ENCODE data around the gene CA6. TPM values are rescaled to one million over a fixed set of nuclear protein-coding genes. Genes with fewer than 3 reads are reported as not detected.

CA6 gene
- polyA plus RNA-seq, 2 of the 4 experiments (the other 2 are of a cell fraction): not detected

DNA sequence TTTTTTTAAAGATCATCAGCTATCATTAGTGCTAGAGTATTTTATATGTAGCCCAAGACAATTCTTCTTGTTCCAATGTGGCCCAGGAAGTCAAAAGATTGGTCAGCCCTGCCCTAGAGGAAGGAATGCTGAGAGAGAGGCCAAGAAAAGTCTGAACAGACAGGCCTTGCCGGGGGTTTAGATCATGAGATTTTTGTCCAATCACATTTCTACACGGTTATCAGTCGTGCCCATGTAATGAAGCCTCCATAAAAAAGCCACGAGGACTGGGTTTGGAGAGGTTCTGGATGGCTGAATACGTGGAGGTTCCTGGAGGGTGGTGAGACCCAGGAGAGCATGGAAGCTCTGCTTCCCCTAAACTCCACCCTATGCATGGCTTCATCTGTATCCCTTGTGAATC is 42.9 kb upstream of the CA6 start:
- Histone ChIP-seq H3K4me1 (peaks cover 64% of the 10 kb centered on the region), H3K4me2 (peak overlapping the region; percentile 71), H3K27ac (peak overlapping the region; percentile 86 to 96), H3K9me3 (peaks cover 5% of the 10 kb centered on the region; the same call in 1 of the 3 replicates), H3K4me3 (no peak overlapping the region)
- 66% methylated on average over 5 of the region's 5 CpGs for WGBS (ENCODE audit: missing lambda C conversion rate)
- FAIRE-seq (no peak), ATAC-seq (peak in 1 of 2 experiments; percentile 20; a peak in 3 of 6 replicates), DNase-seq (ENCODE audit: low read depth in 1 of 2, low spot score in 1 of 2) (peak in 1 of 2 experiments; percentile 31)
- TF ChIP-seq, protein P1, sequence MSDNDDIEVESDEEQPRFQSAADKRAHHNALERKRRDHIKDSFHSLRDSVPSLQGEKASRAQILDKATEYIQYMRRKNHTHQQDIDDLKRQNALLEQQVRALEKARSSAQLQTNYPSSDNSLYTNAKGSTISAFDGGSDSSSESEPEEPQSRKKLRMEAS (IDR thresholded peaks at IDR 0.05): 0 out of 2 replicates have a peak, but pooled peaks have one; percentile 8
- TF ChIP-seq HDAC2 (IDR thresholded peaks at IDR 0.05): no peak
- ChIA-PET POLR2A (interaction anchor here (0.6 kb wide), 1 partner anchor 26 kb away, joined by 8 read pairs; no protein-coding TSS in a partner anchor), CTCF (interaction anchor here (0.7 to 4.6 kb wide), 8 partner anchors 12 to 102 kb away, joined by 3 to 24 read pairs (median 4); no protein-coding TSS in a partner anchor)

- TF ChIP-seq RAD21 (conservative IDR thresholded peaks at IDR 0.05 in 1 of 2, IDR thresholded peaks at IDR 0.05 in 1 of 2) (peak; percentile 64 to 69), RARB (CRISPR knock-in tag; IDR thresholded peaks at IDR 0.05) (no peak), CHD2 (IDR thresholded peaks at IDR 0.05; ENCODE audit: low read length, partially characterized antibody) (no peak), KDM1A (IDR thresholded peaks at IDR 0.05; ENCODE audit: low read depth) (no peak), EHF (CRISPR knock-in tag; IDR thresholded peaks at IDR 0.05) (no peak), E2F6 (IDR thresholded peaks at IDR 0.05; ENCODE audit: borderline replicate concordance, low read depth) (no peak), FOSL2 (IDR thresholded peaks at IDR 0.05) (no peak), FOSL2 (CRISPR knock-in tag; IDR thresholded peaks at IDR 0.05) (0 out of 2 replicates have a peak, but pooled peaks have one; percentile 34), CTCF (IDR thresholded peaks at IDR 0.05) (peak; percentile 45), ZFP36 (IDR thresholded peaks at IDR 0.05; ENCODE audit: borderline replicate concordance, partially characterized antibody) (no peak), CEBPB (IDR thresholded peaks at IDR 0.05) (peak in 1 of 2 experiments; percentile 41; a peak in 1 of 4 replicates), ZSCAN20 (CRISPR knock-in tag; IDR thresholded peaks at IDR 0.05) (no peak), HDAC2 (IDR thresholded peaks at IDR 0.05) (no peak), SMC3 (IDR thresholded peaks at IDR 0.05) (peak; percentile 47; the same call in 2 of the 3 replicates), BHLHE40 (IDR thresholded peaks at IDR 0.05; ENCODE audit: low read depth, low read length) (no peak)
- WGBS (ENCODE audit: missing lambda C conversion rate): 87% methylated on average over 6 of the region's 6 CpGs
- POLR2A ChIA-PET: interaction anchor here (0.6 to 1.8 kb wide), 2 partner anchors 13 to 29 kb away, joined by 5 to 10 read pairs; no protein-coding TSS in a partner anchor
- Histone ChIP-seq H3K9me3 (peaks cover under 1% of the 10 kb centered on the region; the same call in 1 of the 3 replicates), H3K27ac (peak overlapping the region; percentile 86 to 96), H3K4me3 (no peak overlapping the region), H3K4me2 (peak overlapping the region; percentile 71), H3K4me1 (peaks cover 70% of the 10 kb centered on the region)
- FAIRE-seq: no peak
- peak in 1 of 2 experiments; percentile 77 for DNase-seq (ENCODE audit: low read depth in 1 of 2, low spot score in 1 of 2)
- ATAC-seq: peak; percentile 49 to 76
- CTCF ChIA-PET: interaction anchor here (0.7 to 4.6 kb wide), 11 partner anchors 11 to 494 kb away, joined by 3 to 24 read pairs (median 3); no protein-coding TSS in a partner anchor
These were observed 42.3 kb upstream of the CA6 start for GRCh38 chr1:8903410-8903809.

DNA sequence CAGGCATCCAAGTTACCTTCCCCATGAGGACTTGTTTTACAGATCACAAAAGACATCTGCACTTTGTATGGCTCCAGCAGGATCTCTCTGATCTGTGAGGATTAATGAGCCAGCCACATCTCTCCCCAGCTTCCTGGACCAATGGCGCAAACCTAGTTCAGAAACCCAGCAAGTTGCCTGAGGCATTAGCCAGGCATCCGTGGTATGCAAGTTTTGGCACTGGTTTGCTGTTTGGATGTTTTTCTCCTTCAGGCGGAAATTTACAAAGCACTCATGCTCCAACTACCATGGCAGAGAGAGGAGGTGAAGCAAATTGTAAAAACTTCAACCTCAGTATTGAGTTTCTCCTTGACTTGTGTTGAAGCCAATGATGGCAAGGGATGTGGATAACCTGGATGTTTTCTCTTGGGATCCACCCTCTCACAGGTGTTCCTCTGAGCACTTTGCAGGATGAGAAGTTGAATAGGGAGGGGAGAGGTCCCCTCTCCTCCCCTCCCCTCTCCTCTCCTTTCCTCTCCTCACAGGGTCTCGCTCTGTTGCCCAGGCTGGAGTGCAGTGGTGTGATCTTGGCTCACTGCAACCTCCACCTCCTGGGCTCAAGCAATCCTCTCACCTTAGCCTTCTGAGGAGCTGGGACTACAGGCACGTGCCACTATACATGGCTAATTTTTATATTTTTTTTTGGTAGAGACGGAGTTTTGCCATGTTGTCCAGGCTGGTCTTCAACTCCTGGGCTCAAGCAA is 41.6 kb upstream of the CA6 start:
- no peaks in the 10 kb centered on the region for H3K9me3 ChIP-seq
- peak overlapping the region; percentile 86 to 96 for H3K27ac ChIP-seq
- DNase-seq (ENCODE audit: low read depth in 1 of 2, low spot score in 1 of 2) (peak; percentile 70 to 90), FAIRE-seq (peak; percentile 39), ATAC-seq (peak; percentile 83 to 87)
- TF ChIP-seq FOSL2 (IDR thresholded peaks at IDR 0.05) (no peak), FOSL2 (CRISPR knock-in tag; IDR thresholded peaks at IDR 0.05) (peak; percentile 57; the same call in 1 of the 2 replicates), HOXB5 (CRISPR knock-in tag; IDR thresholded peaks at IDR 0.05) (0 out of 2 replicates have a peak, but pooled peaks have one; percentile 42), PBX3 (IDR thresholded peaks at IDR 0.05) (0 out of 2 replicates have a peak, but pooled peaks have one; percentile 30), GATA3 (IDR thresholded peaks at IDR 0.05; ENCODE audit: borderline replicate concordance) (peak; percentile 87), EP300 (IDR thresholded peaks at IDR 0.05) (peak in 1 of 2 experiments; percentile 69; a peak in 1 of 5 replicates), CEBPB (IDR thresholded peaks at IDR 0.05) (peak; percentile 7 to 72; a peak in 2 of 4 replicates), JUN (IDR thresholded peaks at IDR 0.05) (peak in 1 of 2 experiments; percentile 40; a peak in 2 of 5 replicates), HOXA7 (CRISPR knock-in tag; IDR thresholded peaks at IDR 0.05) (no peak), HDAC2 (IDR thresholded peaks at IDR 0.05) (no peak), MAZ (IDR thresholded peaks at IDR 0.05; ENCODE audit: borderline replicate concordance, low read depth, low read length) (no peak)
- TF ChIP-seq, protein P1 (IDR thresholded peaks at IDR 0.05): peak; percentile 76
- TF ChIP-seq, protein P2, sequence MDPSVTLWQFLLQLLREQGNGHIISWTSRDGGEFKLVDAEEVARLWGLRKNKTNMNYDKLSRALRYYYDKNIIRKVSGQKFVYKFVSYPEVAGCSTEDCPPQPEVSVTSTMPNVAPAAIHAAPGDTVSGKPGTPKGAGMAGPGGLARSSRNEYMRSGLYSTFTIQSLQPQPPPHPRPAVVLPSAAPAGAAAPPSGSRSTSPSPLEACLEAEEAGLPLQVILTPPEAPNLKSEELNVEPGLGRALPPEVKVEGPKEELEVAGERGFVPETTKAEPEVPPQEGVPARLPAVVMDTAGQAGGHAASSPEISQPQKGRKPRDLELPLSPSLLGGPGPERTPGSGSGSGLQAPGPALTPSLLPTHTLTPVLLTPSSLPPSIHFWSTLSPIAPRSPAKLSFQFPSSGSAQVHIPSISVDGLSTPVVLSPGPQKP (IDR thresholded peaks at IDR 0.05; ENCODE audit: low read depth, low read length): no peak
- WGBS (ENCODE audit: missing lambda C conversion rate): 30% methylated on average over 5 of the region's 6 CpGs
- POLR2A ChIA-PET: interaction anchor here (0.6 to 1.8 kb wide), 2 partner anchors 14 to 30 kb away, joined by 5 to 10 read pairs; no protein-coding TSS in a partner anchor
- peak overlapping the region; percentile 71 for H3K4me2 ChIP-seq
- CTCF ChIA-PET: interaction anchor here (0.7 to 4.6 kb wide), 11 partner anchors 14 to 495 kb away, joined by 3 to 24 read pairs (median 3); no protein-coding TSS in a partner anchor
- H3K4me3 ChIP-seq: no peak overlapping the region
- H3K4me1 ChIP-seq: peaks cover 76% of the 10 kb centered on the region

Data from A549 (cell line).